Endothelial cell of umbilical vein (primary cell): ENCODE measurements around the gene ENPP4. TPM values are rescaled to one million over a fixed set of nuclear protein-coding genes. Genes with fewer than 3 reads are reported as not detected.

Experiments
- BruUV-seq: library from RNA; stranded (reverse); fragments of 400-500 nt; replicated peaks from 2 replicates; lab custom pipeline; 2021; lab: Mats Ljungman, UMichigan
- CTCF ChIA-PET: fragments of 300-600, 350-600 bp; sonication (Branson Sonifier 250); formaldehyde crosslinking; loops from one replicate; lab custom pipeline; 2021; ENCODE audit warnings: antibody characterized with exemption, inconsistent platforms; lab: Charles Lee
- POLR2A ChIA-PET: fragments of 300-600, 350-600 bp; sonication (Branson Sonifier 250); formaldehyde crosslinking; loops from one replicate; lab custom pipeline; 2021; ENCODE audit warnings: antibody characterized with exemption, inconsistent platforms; lab: Charles Lee
- DNase-seq: peaks from one replicate; pipeline ENCODE4 v3.0.0-alpha.2; 2011; ENCODE audit warnings: low read depth, low spot score
- FAIRE-seq: peaks from 2 replicates; lab custom pipeline; 2011; peaks lifted over from hg19 to GRCh38; lab: Jason Lieb, UNC
- H2AFZ ChIP-seq: 2 replicates; pipeline ENCODE4 v1.6.0; 2012; ENCODE audit warnings: low read depth, low read length, control low read depth, inconsistent platforms
- H3K27ac ChIP-seq: 2 replicates; pipeline ENCODE4 v1.5.1; 2011; ENCODE audit warnings: low read depth, mild to moderate bottlenecking, control low read depth, low read length, moderate library complexity; ENCODE audit not compliant: insufficient read depth
- H3K27me3 ChIP-seq, 2 experiments: 2 replicates each; pipeline versions ENCODE4 v1.6.0 to v1.6.1; 2011; ENCODE audit warnings: low read length in 2 of 2, mixed read lengths in 1 of 2; ENCODE audit not compliant: control insufficient read depth in 2 of 2, insufficient read depth in 2 of 2
- H3K36me3 ChIP-seq, 2 experiments: 2 replicates in 1 of 2; 3 replicates in 1 of 2; pipeline ENCODE4 v1.5.1; 2011; ENCODE audit warnings: low read length in 2 of 2, mild to moderate bottlenecking in 1 of 2, moderate library complexity in 1 of 2; ENCODE audit not compliant: control insufficient read depth in 2 of 2, insufficient read depth in 2 of 2; ENCODE audit errors: extremely low read depth in 1 of 2
- H3K4me1 ChIP-seq: 3 replicates; pipeline ENCODE4 v1.5.1; 2011; ENCODE audit warnings: mild to moderate bottlenecking, low read length; ENCODE audit not compliant: control insufficient read depth, insufficient read depth; ENCODE audit errors: extremely low read depth
- H3K4me2 ChIP-seq: 2 replicates; pipeline ENCODE4 v1.6.1; 2011; ENCODE audit warnings: low read length, control low read depth, mixed read lengths; ENCODE audit not compliant: insufficient read depth
- H3K4me3 ChIP-seq, 3 experiments: fragments of 200-600 bp in 1 of 3; sonication (generic), shearing (Covaris generic) in 1 of 3; replicated peaks in 1 of 3; 2 replicates each; pipeline ENCODE4 v1.5.1; 2011 to 2016; ENCODE audit warnings: control low read depth in 3 of 3, low read length in 3 of 3, mild to moderate bottlenecking in 2 of 3, inconsistent platforms in 1 of 3, low read depth in 1 of 3, moderate library complexity in 1 of 3; ENCODE audit not compliant: insufficient read depth in 1 of 3
- H3K79me2 ChIP-seq: 2 replicates; pipeline ENCODE4 v1.6.0; 2012; ENCODE audit warnings: low read length, inconsistent platforms; ENCODE audit not compliant: control insufficient read depth, insufficient read depth
- H3K9ac ChIP-seq: replicated peaks from 2 replicates; pipeline ENCODE3; 2011; ENCODE audit warnings: low read length, control low read depth; ENCODE audit not compliant: insufficient read depth; ENCODE audit errors: extremely low read depth
- H3K9me1 ChIP-seq: replicated peaks from 3 replicates; pipeline ENCODE4 v1.6.0; 2011; ENCODE audit warnings: mild to moderate bottlenecking, low read length; ENCODE audit not compliant: control insufficient read depth, insufficient read depth; ENCODE audit errors: extremely low read depth
- H3K9me3 ChIP-seq: replicated peaks from 2 replicates; pipeline ENCODE4 v1.5.1; 2012; ENCODE audit warnings: low read length, inconsistent platforms; ENCODE audit not compliant: control insufficient read depth, insufficient read depth
- H4K20me1 ChIP-seq: replicated peaks from 2 replicates; pipeline ENCODE3; 2011; ENCODE audit warnings: mild to moderate bottlenecking, low read length; ENCODE audit not compliant: control insufficient read depth, insufficient read depth; ENCODE audit errors: extremely low read depth
- EZH2 ChIP-seq: IDR thresholded peaks from 2 replicates; pipeline ENCODE4 v1.6.1; 2012; ENCODE audit warnings: borderline replicate concordance, low read depth, mild to moderate bottlenecking, moderate library complexity, low read length, inconsistent platforms; ENCODE audit not compliant: severe bottlenecking
- FOS ChIP-seq: IDR thresholded peaks from 2 replicates; pipeline ENCODE4 v1.6.1; 2011; ENCODE audit warnings: mild to moderate bottlenecking, low read length, moderate library complexity, borderline replicate concordance; ENCODE audit not compliant: insufficient read depth
- GATA2 ChIP-seq: IDR thresholded peaks from 2 replicates; pipeline ENCODE4 v1.7.0; 2011; ENCODE audit warnings: low read depth, mild to moderate bottlenecking, moderate library complexity, mixed read lengths, low read length; ENCODE audit not compliant: insufficient read length, insufficient read depth
- JUN ChIP-seq: IDR thresholded peaks from 2 replicates; pipeline ENCODE4 v1.6.1; 2011; ENCODE audit warnings: borderline replicate concordance, low read depth; ENCODE audit not compliant: insufficient read length, insufficient read depth
- MYC ChIP-seq: IDR thresholded peaks from one replicate; pipeline ENCODE4 v1.6.1; 2011; ENCODE audit warnings: mild to moderate bottlenecking, low read depth, low read length
- POLR2A ChIP-seq: IDR thresholded peaks from 2 replicates; pipeline ENCODE4 v1.6.1; 2012; ENCODE audit warnings: low read depth, mild to moderate bottlenecking, control low read depth, low read length
- POLR2AphosphoS5 ChIP-seq: IDR thresholded peaks from 2 replicates; pipeline ENCODE4 v1.6.1; 2012; ENCODE audit warnings: low read depth, mild to moderate bottlenecking, control low read depth, low read length, moderate library complexity; ENCODE audit not compliant: insufficient read depth
- dilution Hi-C: fragments of 300-500 bp; cut with MboI; formaldehyde crosslinking; loops from one replicate; pipeline ENCODE4 v1.15.0; 2019; ENCODE audit warnings: low sequenced_read_pairs; ENCODE audit not compliant: extremely low pct_ligation_motif_present
- intact Hi-C: fragments of 100-400 bp; cut with micrococcal nuclease; formaldehyde crosslinking; loops from one replicate; pipeline ENCODE4 v1.10.0; 2022
- polyA plus RNA-seq, 4 experiments: library from polyadenylated mRNA; depleted of rRNA in 3 of 4; stranded (reverse) in 3 of 4; unstranded in 1 of 4; fragments of >200 nt; gene quantifications; 2 replicates each; pipeline versions ENCODE4 v1.2.1 to v1.2.3, GENCODE V29; 2011 to 2012; ENCODE audit warnings: missing spikeins in 1 of 4
- total RNA-seq: library from RNA; stranded (reverse); gene quantifications from 2 replicates; pipeline ENCODE4 v1.2.3, GENCODE V29; 2021
- TF ChIP-seq, protein P1 (sequence below), 2 donors: IDR thresholded peaks; 1 replicate in 1 of 2; 2 replicates in 1 of 2; pipeline ENCODE4 v1.5.1; 2011; ENCODE audit warnings: low read length in 2 of 2, mild to moderate bottlenecking in 2 of 2, moderate library complexity in 2 of 2, control low read depth in 1 of 2, inconsistent platforms in 1 of 2, low read depth in 1 of 2; ENCODE audit not compliant: insufficient read depth in 1 of 2; ENCODE audit errors: extremely low read depth in 1 of 2
- TF ChIP-seq, protein P2 (sequence below): IDR thresholded peaks from 2 replicates; pipeline ENCODE4 v1.6.1; 2011; ENCODE audit not compliant: insufficient read depth, insufficient read length

ENPP4 gene
- total and polyA plus RNA-seq, 2 donors (not counting 3 experiments of a cell fraction or from before 2014, with no cell fraction given), result 1.5 to 3.9 TPM

DNA sequence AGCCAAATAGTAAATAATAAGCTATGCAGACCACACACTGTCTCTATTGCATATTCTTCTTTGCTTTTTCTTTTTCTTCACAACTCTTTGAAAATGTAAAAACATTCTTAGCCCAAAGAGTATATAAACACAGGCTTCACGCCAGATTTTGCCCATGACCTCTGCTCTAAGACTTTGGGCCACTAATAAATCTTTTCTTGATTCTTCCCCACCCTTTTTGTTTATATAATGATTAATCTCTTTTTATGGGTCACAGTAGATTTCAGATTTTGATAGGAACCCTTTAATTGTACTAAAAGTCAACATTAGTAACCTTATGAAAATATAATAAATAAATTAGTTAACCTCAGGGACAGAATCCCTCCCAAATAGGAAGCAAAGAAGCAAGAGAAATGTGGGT is 56.8 kb downstream of the ENPP4 start:
- no peak for FAIRE-seq
- H3K4me2 ChIP-seq, result no peak overlapping the region
- POLR2A ChIA-PET, result no interaction called here

More for the DNA sequence above, 56.8 kb downstream of the ENPP4 start:
- H3K27me3 ChIP-seq, result peaks cover 0 to 8% of the 10 kb centered on the region in 2 experiments
- H3K9ac ChIP-seq, result no peak overlapping the region
- intact Hi-C loops (loop anchor here (10.0 kb wide), 1 partner anchor 142 kb away; no protein-coding TSS in a partner anchor), dilution Hi-C loops (no loop called here)
- H4K20me1 ChIP-seq, result no peaks in the 10 kb centered on the region
- peaks cover 6% of the 10 kb centered on the region for H3K4me1 ChIP-seq
- no peaks in the 10 kb centered on the region for H3K9me1 ChIP-seq
- H3K36me3 ChIP-seq, result no peaks in the 10 kb centered on the region
- no TSS peak for BruUV-seq
- H3K9me3 ChIP-seq, result no peaks in the 10 kb centered on the region
- CTCF ChIA-PET, result no interaction called here
- TF ChIP-seq, protein P1, sequence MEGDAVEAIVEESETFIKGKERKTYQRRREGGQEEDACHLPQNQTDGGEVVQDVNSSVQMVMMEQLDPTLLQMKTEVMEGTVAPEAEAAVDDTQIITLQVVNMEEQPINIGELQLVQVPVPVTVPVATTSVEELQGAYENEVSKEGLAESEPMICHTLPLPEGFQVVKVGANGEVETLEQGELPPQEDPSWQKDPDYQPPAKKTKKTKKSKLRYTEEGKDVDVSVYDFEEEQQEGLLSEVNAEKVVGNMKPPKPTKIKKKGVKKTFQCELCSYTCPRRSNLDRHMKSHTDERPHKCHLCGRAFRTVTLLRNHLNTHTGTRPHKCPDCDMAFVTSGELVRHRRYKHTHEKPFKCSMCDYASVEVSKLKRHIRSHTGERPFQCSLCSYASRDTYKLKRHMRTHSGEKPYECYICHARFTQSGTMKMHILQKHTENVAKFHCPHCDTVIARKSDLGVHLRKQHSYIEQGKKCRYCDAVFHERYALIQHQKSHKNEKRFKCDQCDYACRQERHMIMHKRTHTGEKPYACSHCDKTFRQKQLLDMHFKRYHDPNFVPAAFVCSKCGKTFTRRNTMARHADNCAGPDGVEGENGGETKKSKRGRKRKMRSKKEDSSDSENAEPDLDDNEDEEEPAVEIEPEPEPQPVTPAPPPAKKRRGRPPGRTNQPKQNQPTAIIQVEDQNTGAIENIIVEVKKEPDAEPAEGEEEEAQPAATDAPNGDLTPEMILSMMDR (IDR thresholded peaks at IDR 0.05; ENCODE audit: extremely low read depth in 1 of 2, insufficient read depth in 1 of 2, low read depth in 1 of 2, low read length in 2 of 2), result no peak
- TF ChIP-seq FOS, result no peak
- no peak for TF ChIP-seq POLR2AphosphoS5
- TF ChIP-seq, protein P2, sequence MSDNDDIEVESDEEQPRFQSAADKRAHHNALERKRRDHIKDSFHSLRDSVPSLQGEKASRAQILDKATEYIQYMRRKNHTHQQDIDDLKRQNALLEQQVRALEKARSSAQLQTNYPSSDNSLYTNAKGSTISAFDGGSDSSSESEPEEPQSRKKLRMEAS, result no peak
- TF ChIP-seq EZH2, result no peak
- no peak for TF ChIP-seq GATA2
- no peak for TF ChIP-seq MYC
- no peak for TF ChIP-seq POLR2A
- TF ChIP-seq JUN, result no peak
- H2AFZ ChIP-seq, result no peak overlapping the region
- H3K79me2 ChIP-seq, result no peaks in the 10 kb centered on the region
- peak; percentile 17 for DNase-seq
- H3K4me3 ChIP-seq, result no peak overlapping the region
- no peak overlapping the region for H3K27ac ChIP-seq
